ENCODE data around the gene CBX7. TPM values are rescaled to one million over a fixed set of nuclear protein-coding genes. Genes with fewer than 3 reads are reported as not detected.

Gene CBX7
- total and polyA plus RNA-seq, 2 of the 8 experiments (the other 6 are each of a cell fraction or from before 2014, with no cell fraction given) = 6.9 to 8.7 TPM

DNA sequence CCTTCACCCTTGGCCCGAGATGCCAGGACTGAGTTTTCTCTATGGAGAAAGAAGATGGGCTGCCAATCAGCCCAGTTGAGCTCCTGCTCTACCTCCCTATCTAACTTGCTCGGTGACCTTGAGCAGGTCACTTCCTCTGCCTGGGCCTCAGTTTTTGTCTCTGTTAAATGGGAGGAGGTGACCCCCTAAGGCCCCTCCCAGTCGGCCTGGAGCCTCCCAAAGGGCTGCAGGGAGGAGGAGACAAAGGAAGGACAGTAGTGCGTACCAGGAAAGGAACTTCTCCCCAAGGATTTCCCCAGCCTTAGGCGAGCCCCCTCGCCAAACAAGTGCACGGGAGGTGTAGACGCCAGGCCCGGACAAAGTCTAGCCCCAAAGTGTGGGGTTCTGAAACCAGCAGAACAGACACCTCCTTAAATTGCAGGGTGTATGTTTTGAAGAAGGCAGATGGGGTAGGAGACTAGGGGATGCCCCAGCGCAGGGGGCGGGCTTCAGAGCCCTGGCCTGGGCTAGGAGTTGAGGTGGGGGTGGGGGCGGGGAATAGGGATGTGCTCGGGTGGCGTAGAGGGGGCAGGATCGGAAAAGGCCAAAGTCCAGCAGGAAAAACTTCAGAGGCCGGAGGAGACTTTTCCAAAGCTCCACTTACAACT is 1.0 kb downstream of the CBX7 start:
- Histone ChIP-seq H4K91ac (replicated peaks; ENCODE audit: insufficient read length, low read length) (no peak overlapping the region), H3K9me3 (ENCODE audit: insufficient read depth in 2 of 2, low read depth in 1 of 2, low read length in 1 of 2) (no peaks in the 10 kb centered on the region), H4K8ac (ENCODE audit: extremely low read depth, insufficient read depth, low read length) (no peak overlapping the region), H3K79me2 (ENCODE audit: control insufficient read depth in 1 of 2, insufficient read depth in 2 of 2, low read length in 2 of 2) (no peaks in the 10 kb centered on the region), H4K5ac (ENCODE audit: insufficient read length, low read depth, low read length) (no peak overlapping the region), H2AK5ac (ENCODE audit: low read depth, low read length) (0 out of 2 replicates have a peak overlapping the region, but pooled peaks have one; percentile 31), H3K4me3 (ENCODE audit: extremely low read depth in 1 of 4, insufficient read depth in 2 of 4, low read depth in 3 of 4, low read length in 4 of 4) (peak overlapping the region in 2 of 4 experiments; percentile 33 to 72; a peak in 4 of 8 replicates), H3K79me1 (ENCODE audit: low read depth, low read length) (no peaks in the 10 kb centered on the region; the same call in 1 of the 2 replicates), H3K27ac (ENCODE audit: low read depth, low read length) (no peak overlapping the region), H3K36me3 (ENCODE audit: control insufficient read depth in 2 of 4, insufficient read depth in 4 of 4, low read length in 3 of 4) (no peaks in the 10 kb centered on the region), H2BK120ac (replicated peaks; ENCODE audit: low read depth, low read length) (no peak overlapping the region), H3K27me3 (replicated peaks in 1 of 4; ENCODE audit: control insufficient read depth in 3 of 4, extremely low read depth in 1 of 4, insufficient read depth in 3 of 4, low read length in 3 of 4) (peaks cover 0 to 18% (median 13%) of the 10 kb centered on the region in 4 experiments; a peak in 6 of 7 replicates), H2BK5ac (ENCODE audit: low read depth, low read length) (no peak overlapping the region), H3K9ac (replicated peaks in 1 of 4; ENCODE audit: extremely low read depth in 1 of 4, low read depth in 3 of 4, low read length in 3 of 4) (no peak overlapping the region), H3K23me2 (ENCODE audit: low read depth, low read length) (peaks cover 13% of the 10 kb centered on the region), H3K4me2 (ENCODE audit: insufficient read depth in 1 of 2, low read depth in 2 of 2, low read length in 2 of 2) (peak overlapping the region; percentile 71 to 99), H2BK20ac (ENCODE audit: low read length) (no peak overlapping the region), H2BK12ac (ENCODE audit: low read depth, low read length) (no peak overlapping the region), H4K20me1 (replicated peaks in 1 of 2; ENCODE audit: control insufficient read depth in 1 of 2, insufficient read depth in 2 of 2, low read length in 2 of 2) (no peaks in the 10 kb centered on the region), H2BK15ac (ENCODE audit: low read length) (no peak overlapping the region), H3K56ac (replicated peaks; ENCODE audit: insufficient read length, low read depth, low read length) (no peak overlapping the region), H3K4me1 (replicated peaks in 1 of 4; ENCODE audit: control insufficient read depth in 3 of 4, insufficient read depth in 4 of 4, low read length in 3 of 4) (peaks cover 0 to 29% (median 20%) of the 10 kb centered on the region in 4 experiments; a peak in 6 of 7 replicates), H3K23ac (ENCODE audit: insufficient read length) (no peak overlapping the region), H3K4ac (replicated peaks; ENCODE audit: insufficient read length, low read depth, low read length) (no peak overlapping the region), H3K14ac (ENCODE audit: insufficient read length) (no peak overlapping the region), H2AFZ (ENCODE audit: low read length) (no peak overlapping the region), H3K18ac (ENCODE audit: extremely low read depth, low read length) (no peak overlapping the region; the same call in 1 of the 2 replicates)
- DNase-seq (ENCODE audit: low read depth in 1 of 2, low spot score in 2 of 2) = no peak
- 70% methylated on average over 9 of the region's 16 CpGs; no CpG with 5 or more reads in 1 of the 2 experiments for WGBS, 2 experiments (ENCODE audit: extremely low coverage in 1 of 2, insufficient coverage in 1 of 2, insufficient read length in 1 of 2, insufficient replicate concordance in 2 of 2, low coverage in 1 of 2, low lambda C conversion rate in 2 of 2, missing lambda C conversion rate in 1 of 2)
- POLR2A ChIA-PET (ENCODE audit: partially characterized antibody) = interaction anchor here (0.5 to 2.1 kb wide), 6 partner anchors 16 to 368 kb away, joined by 3 to 4 read pairs (median 3); no protein-coding TSS in a partner anchor
- CTCF ChIA-PET (ENCODE audit: partially characterized antibody) = interaction anchor here (0.8 to 2.6 kb wide), 10 partner anchors 16 to 333 kb away, joined by 3 to 10 read pairs (median 4); no protein-coding TSS in a partner anchor
- FAIRE-seq = no peak
- TF ChIP-seq KDM1A (IDR thresholded peaks at IDR 0.05; ENCODE audit: borderline replicate concordance, low read length) (peak; percentile 91), SIX5 (IDR thresholded peaks at IDR 0.05; ENCODE audit: low read depth, low read length) (no peak), SP1 (IDR thresholded peaks at IDR 0.05; ENCODE audit: low read depth, low read length) (no peak)
